Measurements from ENCODE around the gene ITGB1.

ITGB1 gene

GRCh38 chr10:32949221-32949678 lies 8.8 kb downstream of the ITGB1 start:
- H3K4me3 ChIP-seq (ENCODE audit: low read depth, low read length), result no peak overlapping the region
- DNase-seq (ENCODE audit: low read depth), result no peak
- TF ChIP-seq, protein P1, sequence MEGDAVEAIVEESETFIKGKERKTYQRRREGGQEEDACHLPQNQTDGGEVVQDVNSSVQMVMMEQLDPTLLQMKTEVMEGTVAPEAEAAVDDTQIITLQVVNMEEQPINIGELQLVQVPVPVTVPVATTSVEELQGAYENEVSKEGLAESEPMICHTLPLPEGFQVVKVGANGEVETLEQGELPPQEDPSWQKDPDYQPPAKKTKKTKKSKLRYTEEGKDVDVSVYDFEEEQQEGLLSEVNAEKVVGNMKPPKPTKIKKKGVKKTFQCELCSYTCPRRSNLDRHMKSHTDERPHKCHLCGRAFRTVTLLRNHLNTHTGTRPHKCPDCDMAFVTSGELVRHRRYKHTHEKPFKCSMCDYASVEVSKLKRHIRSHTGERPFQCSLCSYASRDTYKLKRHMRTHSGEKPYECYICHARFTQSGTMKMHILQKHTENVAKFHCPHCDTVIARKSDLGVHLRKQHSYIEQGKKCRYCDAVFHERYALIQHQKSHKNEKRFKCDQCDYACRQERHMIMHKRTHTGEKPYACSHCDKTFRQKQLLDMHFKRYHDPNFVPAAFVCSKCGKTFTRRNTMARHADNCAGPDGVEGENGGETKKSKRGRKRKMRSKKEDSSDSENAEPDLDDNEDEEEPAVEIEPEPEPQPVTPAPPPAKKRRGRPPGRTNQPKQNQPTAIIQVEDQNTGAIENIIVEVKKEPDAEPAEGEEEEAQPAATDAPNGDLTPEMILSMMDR (IDR thresholded peaks at IDR 0.05; ENCODE audit: control insufficient read depth, extremely low read depth, insufficient read depth), result no peak

DNA sequence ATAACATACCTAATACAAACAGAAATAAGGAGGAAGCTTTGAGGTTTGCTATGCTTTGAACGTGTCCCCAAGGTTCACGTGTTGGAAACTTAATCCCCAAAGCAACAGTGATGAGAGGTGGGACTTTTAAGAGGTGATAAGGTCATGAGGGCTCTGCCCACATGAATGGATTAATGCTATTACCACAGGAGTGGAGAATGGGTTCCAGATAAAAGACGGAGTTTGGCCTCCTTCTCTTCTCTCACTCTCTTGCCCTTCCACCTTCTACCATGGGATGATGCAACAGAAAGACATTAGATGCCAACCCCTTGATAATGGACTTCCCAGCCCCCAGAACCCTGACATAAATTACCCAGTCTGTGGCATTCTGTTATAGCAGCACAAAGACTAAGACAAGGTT lies 9.6 kb downstream of the ITGB1 start:
- TF ChIP-seq, protein P1 (IDR thresholded peaks at IDR 0.05; ENCODE audit: control insufficient read depth, extremely low read depth, insufficient read depth), result no peak
- DNase-seq (ENCODE audit: low read depth), result no peak
- no peak overlapping the region for H3K4me3 ChIP-seq (ENCODE audit: low read depth, low read length)

GRCh38 chr10:32947586-32947985 lies 10.4 kb downstream of the ITGB1 start:
- TF ChIP-seq, protein P1 (IDR thresholded peaks at IDR 0.05; ENCODE audit: control insufficient read depth, extremely low read depth, insufficient read depth), result no peak
- DNase-seq (ENCODE audit: low read depth), result no peak
- H3K4me3 ChIP-seq (ENCODE audit: low read depth, low read length), result no peak overlapping the region

- TF ChIP-seq, protein P1 (IDR thresholded peaks at IDR 0.05; ENCODE audit: control insufficient read depth, extremely low read depth, insufficient read depth), result no peak
- H3K4me3 ChIP-seq (ENCODE audit: low read depth, low read length), result no peak overlapping the region
- DNase-seq (ENCODE audit: low read depth), result no peak
Observed at GRCh38 chr10:32946108-32946507, 11.9 kb downstream of the ITGB1 start.

- DNase-seq (ENCODE audit: low read depth), result no peak
- no peak overlapping the region for H3K4me3 ChIP-seq (ENCODE audit: low read depth, low read length)
Observed at GRCh38 chr10:32943854-32944661, 14.0 kb downstream of the ITGB1 start.

DNA sequence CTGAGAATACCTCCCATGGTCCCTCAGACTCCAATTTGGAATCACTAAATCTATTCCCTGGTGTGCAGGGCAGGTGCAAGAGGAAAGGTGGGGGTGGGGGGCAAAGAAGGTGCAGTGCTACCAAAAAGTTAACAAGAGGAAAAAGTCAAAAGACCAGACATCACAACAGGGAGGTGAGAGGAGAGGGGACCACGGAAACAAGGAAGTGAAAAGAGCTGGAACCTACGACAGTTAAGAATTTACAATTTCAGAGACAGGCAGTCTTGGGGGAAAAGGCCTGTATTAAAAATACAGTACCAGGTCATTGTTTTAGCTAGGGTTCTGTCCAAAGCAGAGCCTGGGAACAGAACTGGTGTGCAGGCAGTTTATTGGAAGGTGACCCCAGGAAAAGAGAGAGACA lies 14.6 kb downstream of the ITGB1 start:
- no peak for DNase-seq (ENCODE audit: low read depth)
- TF ChIP-seq, protein P1 (IDR thresholded peaks at IDR 0.05; ENCODE audit: control insufficient read depth, extremely low read depth, insufficient read depth), result no peak
- H3K4me3 ChIP-seq (ENCODE audit: low read depth, low read length), result no peak overlapping the region

More at GRCh38 chr10:32943854-32944661, 14.0 kb downstream of the ITGB1 start:
- TF ChIP-seq, protein P1 (IDR thresholded peaks at IDR 0.05; ENCODE audit: control insufficient read depth, extremely low read depth, insufficient read depth), result no peak

DNA sequence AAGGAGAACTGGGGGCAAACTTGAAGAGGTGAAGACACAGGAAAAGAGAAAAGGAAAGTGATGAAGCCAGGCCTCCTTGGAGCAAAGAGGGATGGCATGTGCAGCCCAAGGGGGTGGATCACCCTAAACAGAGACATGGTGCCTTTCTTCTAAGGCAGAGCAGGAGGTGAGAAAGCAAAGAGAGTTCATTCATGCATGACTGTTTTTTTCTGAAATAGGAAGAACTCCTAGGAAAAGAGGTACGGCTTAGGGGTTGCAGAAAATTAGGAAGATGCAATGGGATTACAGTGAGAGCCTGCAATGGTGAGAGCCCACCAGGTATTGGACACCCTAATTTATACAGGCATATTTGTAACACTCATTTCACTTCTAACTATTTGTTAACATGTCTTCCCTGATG lies 15.9 kb downstream of the ITGB1 start:
- DNase-seq (ENCODE audit: low read depth), result no peak
- TF ChIP-seq, protein P1 (IDR thresholded peaks at IDR 0.05; ENCODE audit: control insufficient read depth, extremely low read depth, insufficient read depth), result no peak
- H3K4me3 ChIP-seq (ENCODE audit: low read depth, low read length), result no peak overlapping the region

Data from LNCaP clone FGC (cell line).